Suppressor macrophage treated with lipopolysaccharide for 1 hour (primary cell): Measurements from ENCODE around the gene SELENOW.
"Not testable (repeated sequence)": the region's sequence is repeated elsewhere in the genome, so short reads cannot be mapped to it uniquely, and the experiment has no call there.

Experiments
- DNase-seq, 3 donors: peaks; one replicate each; pipeline ENCODE4 v3.0.0-alpha.2; 2020 to 2022

SELENOW gene

GRCh38 chr19:47756953-47757608 lies 21.4 kb upstream of the SELENOW start:
- DNase-seq = no peak

GRCh38 chr19:47757617-47758442 lies 20.7 kb upstream of the SELENOW start:
- no peak for DNase-seq

- DNase-seq = no peak
Observed at GRCh38 chr19:47758443-47758804, 20.1 kb upstream of the SELENOW start.

- no peak for DNase-seq
Observed at GRCh38 chr19:47760632-47760999, 17.9 kb upstream of the SELENOW start.

GRCh38 chr19:47761566-47761965 lies 16.9 kb upstream of the SELENOW start:
- no peak for DNase-seq

GRCh38 chr19:47762151-47762550 lies 16.4 kb upstream of the SELENOW start:
- no peak for DNase-seq

GRCh38 chr19:47762615-47763308 lies 15.7 kb upstream of the SELENOW start:
- DNase-seq = no peak

GRCh38 chr19:47764705-47765104 lies 13.8 kb upstream of the SELENOW start:
- not testable (repeated sequence) for DNase-seq

GRCh38 chr19:47765523-47766358 lies 12.8 kb upstream of the SELENOW start:
- peak; percentile 38 to 65 (median 53) for DNase-seq

- DNase-seq = no peak
Observed at GRCh38 chr19:47766359-47766620, 12.2 kb upstream of the SELENOW start.

GRCh38 chr19:47766670-47767069 lies 11.8 kb upstream of the SELENOW start:
- DNase-seq = no peak

GRCh38 chr19:47767349-47767748 lies 11.2 kb upstream of the SELENOW start:
- DNase-seq = no peak

GRCh38 chr19:47768604-47769003 lies 9.9 kb upstream of the SELENOW start:
- DNase-seq = peak in 1 of 3 donors; percentile 13

- no peak for DNase-seq
Observed at GRCh38 chr19:47769534-47769933, 9.0 kb upstream of the SELENOW start.

- not testable (repeated sequence) for DNase-seq
Observed at GRCh38 chr19:47771291-47771690, 7.2 kb upstream of the SELENOW start.

- DNase-seq = no peak
Observed at GRCh38 chr19:47776568-47776967, 1.9 kb upstream of the SELENOW start.

- not testable (repeated sequence) for DNase-seq
Observed at GRCh38 chr19:47777245-47778048, 1.1 kb upstream of the SELENOW start.

GRCh38 chr19:47778954-47779351 lies 450 bp downstream of the SELENOW start:
- peak in 2 of 3 donors; percentile 14 to 30 for DNase-seq

- DNase-seq = no peak
Observed at GRCh38 chr19:47779524-47780214, 1.2 kb downstream of the SELENOW start.

GRCh38 chr19:47780215-47780551 lies 1.7 kb downstream of the SELENOW start:
- DNase-seq = no peak

- DNase-seq = no peak
Observed at GRCh38 chr19:47781590-47782262, 3.2 kb downstream of the SELENOW start.
